ENCODE data around the gene SH3TC2.

SH3TC2 gene

GRCh38 chr5:148974642-148975327 is 88.1 kb downstream of the SH3TC2 start:
- no peak for DNase-seq (ENCODE audit: low read depth in 2 of 3, low spot score in 1 of 3)

GRCh38 chr5:148973455-148973854 is 89.4 kb downstream of the SH3TC2 start:
- DNase-seq (ENCODE audit: low read depth in 2 of 3, low spot score in 1 of 3): no peak

- no peak for DNase-seq (ENCODE audit: low read depth in 2 of 3, low spot score in 1 of 3)
Observed at GRCh38 chr5:148972974-148973374, 89.9 kb downstream of the SH3TC2 start.

GRCh38 chr5:148972396-148972795 is 90.5 kb downstream of the SH3TC2 start:
- DNase-seq (ENCODE audit: low read depth in 2 of 3, low spot score in 1 of 3): no peak

- no peak for DNase-seq (ENCODE audit: low read depth in 2 of 3, low spot score in 1 of 3)
Observed at GRCh38 chr5:148970876-148971275, 92.0 kb downstream of the SH3TC2 start.

GRCh38 chr5:148970228-148970627 is 92.6 kb downstream of the SH3TC2 start:
- no peak for DNase-seq (ENCODE audit: low read depth in 2 of 3, low spot score in 1 of 3)

- DNase-seq (ENCODE audit: low read depth in 2 of 3, low spot score in 1 of 3): no peak
Observed at GRCh38 chr5:148969291-148969690, 93.6 kb downstream of the SH3TC2 start.

GRCh38 chr5:148968311-148968710 is 94.6 kb downstream of the SH3TC2 start:
- DNase-seq (ENCODE audit: low read depth in 2 of 3, low spot score in 1 of 3): no peak

GRCh38 chr5:148967783-148968182 is 95.1 kb downstream of the SH3TC2 start:
- DNase-seq (ENCODE audit: low read depth in 2 of 3, low spot score in 1 of 3): no peak

- no peak for DNase-seq (ENCODE audit: low read depth in 2 of 3, low spot score in 1 of 3)
Observed at GRCh38 chr5:148966938-148967337, 95.9 kb downstream of the SH3TC2 start.

GRCh38 chr5:148966348-148966747 is 96.5 kb downstream of the SH3TC2 start:
- DNase-seq (ENCODE audit: low read depth in 2 of 3, low spot score in 1 of 3): no peak

GRCh38 chr5:148965511-148966265 is 97.2 kb downstream of the SH3TC2 start:
- DNase-seq (ENCODE audit: low read depth in 2 of 3, low spot score in 1 of 3): no peak

GRCh38 chr5:148963664-148964063 is 99.2 kb downstream of the SH3TC2 start:
- no peak for DNase-seq (ENCODE audit: low read depth in 2 of 3, low spot score in 1 of 3)

- DNase-seq (ENCODE audit: low read depth in 2 of 3, low spot score in 1 of 3): no peak
Observed at GRCh38 chr5:148962761-148963324, 100.0 kb downstream of the SH3TC2 start.

GRCh38 chr5:148962200-148962550 is 100.7 kb downstream of the SH3TC2 start:
- DNase-seq (ENCODE audit: low read depth in 2 of 3, low spot score in 1 of 3): no peak

- no peak for DNase-seq (ENCODE audit: low read depth in 2 of 3, low spot score in 1 of 3)
Observed at GRCh38 chr5:148961261-148962199, 101.3 kb downstream of the SH3TC2 start.

- DNase-seq (ENCODE audit: low read depth in 2 of 3, low spot score in 1 of 3): no peak
Observed at GRCh38 chr5:148960070-148960769, 102.6 kb downstream of the SH3TC2 start.

GRCh38 chr5:148957591-148958202 is 105.2 kb downstream of the SH3TC2 start:
- peak in 2 of 3 donors; percentile 16 to 35 for DNase-seq (ENCODE audit: low read depth in 2 of 3, low spot score in 1 of 3)

- DNase-seq (ENCODE audit: low read depth in 2 of 3, low spot score in 1 of 3): no peak
Observed at GRCh38 chr5:148956477-148957385, 106.1 kb downstream of the SH3TC2 start.
